Prostate gland (tissue), 2 donors: ENCODE data around the gene C2orf72.

Source experiments
- POLR2A ChIP-seq: fragments of 450-650 bp; IDR thresholded peaks from one replicate; pipeline ENCODE4 v1.6.1; 2016; ENCODE audit warnings: antibody characterized with exemption, mild to moderate bottlenecking
- POLR2AphosphoS5 ChIP-seq: sonication (generic); formaldehyde crosslinking; IDR thresholded peaks from one replicate; pipeline ENCODE4 v1.6.1; 2017; ENCODE audit warnings: antibody characterized with exemption
- TF ChIP-seq, protein P1 (sequence below), 4 experiments: fragments of 200-600 bp in 2 of 4; fragments of 450-650 bp in 2 of 4; sonication (generic) in 2 of 4; IDR thresholded peaks; 1 replicate in 3 of 4; 2 replicates in 1 of 4; pipeline ENCODE4 v1.5.1; 2016 to 2019; ENCODE audit warnings: antibody characterized with exemption in 4 of 4, mild to moderate bottlenecking in 2 of 4, moderate library complexity in 2 of 4

DNA sequence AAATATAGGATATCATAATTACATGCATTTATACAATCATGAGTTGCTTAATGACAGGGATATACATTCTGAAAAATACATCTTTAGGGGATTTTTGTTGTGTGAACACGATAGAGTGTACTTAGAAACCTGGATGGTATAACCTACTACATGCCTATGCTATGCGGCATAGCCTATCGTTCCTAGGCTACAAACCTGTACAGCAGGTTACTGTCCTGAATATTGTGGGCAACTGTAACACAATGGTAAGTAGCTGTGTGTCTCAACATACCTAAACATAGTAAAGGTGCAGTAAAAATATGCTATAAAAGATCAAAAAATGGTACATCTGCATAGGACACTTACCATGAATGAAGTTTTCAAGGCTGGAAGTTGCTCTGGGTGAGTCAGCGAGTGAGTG, 6.5 kb downstream of the C2orf72 start:
- TF ChIP-seq POLR2A (no peak), POLR2AphosphoS5 (no peak)
- TF ChIP-seq, protein P1, sequence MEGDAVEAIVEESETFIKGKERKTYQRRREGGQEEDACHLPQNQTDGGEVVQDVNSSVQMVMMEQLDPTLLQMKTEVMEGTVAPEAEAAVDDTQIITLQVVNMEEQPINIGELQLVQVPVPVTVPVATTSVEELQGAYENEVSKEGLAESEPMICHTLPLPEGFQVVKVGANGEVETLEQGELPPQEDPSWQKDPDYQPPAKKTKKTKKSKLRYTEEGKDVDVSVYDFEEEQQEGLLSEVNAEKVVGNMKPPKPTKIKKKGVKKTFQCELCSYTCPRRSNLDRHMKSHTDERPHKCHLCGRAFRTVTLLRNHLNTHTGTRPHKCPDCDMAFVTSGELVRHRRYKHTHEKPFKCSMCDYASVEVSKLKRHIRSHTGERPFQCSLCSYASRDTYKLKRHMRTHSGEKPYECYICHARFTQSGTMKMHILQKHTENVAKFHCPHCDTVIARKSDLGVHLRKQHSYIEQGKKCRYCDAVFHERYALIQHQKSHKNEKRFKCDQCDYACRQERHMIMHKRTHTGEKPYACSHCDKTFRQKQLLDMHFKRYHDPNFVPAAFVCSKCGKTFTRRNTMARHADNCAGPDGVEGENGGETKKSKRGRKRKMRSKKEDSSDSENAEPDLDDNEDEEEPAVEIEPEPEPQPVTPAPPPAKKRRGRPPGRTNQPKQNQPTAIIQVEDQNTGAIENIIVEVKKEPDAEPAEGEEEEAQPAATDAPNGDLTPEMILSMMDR (IDR thresholded peaks at IDR 0.05) = no peak
